D721Med (cell line): ENCODE data around the gene ST8SIA5.

ENCODE experiments used
- DNase-seq: peaks from one replicate; pipeline ENCODE4 v3.0.0; 2011; ENCODE audit warnings: low spot score; ENCODE audit not compliant: insufficient read length
- FAIRE-seq: peaks from 2 replicates; lab custom pipeline; 2011; peaks lifted over from hg19 to GRCh38; lab: Jason Lieb, UNC
- TF ChIP-seq, protein P1 (sequence below): IDR thresholded peaks from 2 replicates; pipeline ENCODE4 v1.5.1; 2012; ENCODE audit warnings: mild to moderate bottlenecking, control low read depth; ENCODE audit not compliant: insufficient read depth; ENCODE audit errors: missing control alignments

Gene ST8SIA5

DNA sequence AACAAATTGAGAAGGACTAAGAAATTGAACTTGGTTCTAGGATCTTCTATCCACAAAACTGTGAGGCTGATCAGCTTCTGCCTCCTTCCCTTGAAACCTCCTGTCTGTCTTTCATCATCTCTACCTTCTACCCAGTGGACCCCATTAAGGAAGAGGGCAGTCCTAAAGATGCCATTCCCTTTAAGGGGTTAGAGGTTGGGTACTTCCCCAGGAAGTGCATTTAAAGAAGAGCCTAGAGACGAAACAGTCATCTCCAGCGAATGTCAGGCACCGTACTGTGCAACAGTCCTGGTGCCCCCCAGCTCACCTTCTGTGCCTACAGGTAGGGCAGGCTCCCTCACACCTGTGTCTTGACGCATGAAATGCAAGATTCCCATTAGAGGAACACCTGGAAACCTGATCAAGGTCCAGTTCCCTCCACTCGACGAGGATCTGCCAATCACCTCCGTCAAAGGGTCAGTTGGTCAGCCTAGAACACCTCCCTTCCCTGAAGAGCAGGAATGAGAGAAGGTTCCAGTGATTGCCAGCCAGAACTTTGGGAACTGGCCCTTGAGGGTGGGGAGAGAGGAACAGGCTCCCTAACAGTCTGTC is 120.7 kb downstream of the ST8SIA5 start:
- DNase-seq = no peak
- no peak for FAIRE-seq
- TF ChIP-seq, protein P1, sequence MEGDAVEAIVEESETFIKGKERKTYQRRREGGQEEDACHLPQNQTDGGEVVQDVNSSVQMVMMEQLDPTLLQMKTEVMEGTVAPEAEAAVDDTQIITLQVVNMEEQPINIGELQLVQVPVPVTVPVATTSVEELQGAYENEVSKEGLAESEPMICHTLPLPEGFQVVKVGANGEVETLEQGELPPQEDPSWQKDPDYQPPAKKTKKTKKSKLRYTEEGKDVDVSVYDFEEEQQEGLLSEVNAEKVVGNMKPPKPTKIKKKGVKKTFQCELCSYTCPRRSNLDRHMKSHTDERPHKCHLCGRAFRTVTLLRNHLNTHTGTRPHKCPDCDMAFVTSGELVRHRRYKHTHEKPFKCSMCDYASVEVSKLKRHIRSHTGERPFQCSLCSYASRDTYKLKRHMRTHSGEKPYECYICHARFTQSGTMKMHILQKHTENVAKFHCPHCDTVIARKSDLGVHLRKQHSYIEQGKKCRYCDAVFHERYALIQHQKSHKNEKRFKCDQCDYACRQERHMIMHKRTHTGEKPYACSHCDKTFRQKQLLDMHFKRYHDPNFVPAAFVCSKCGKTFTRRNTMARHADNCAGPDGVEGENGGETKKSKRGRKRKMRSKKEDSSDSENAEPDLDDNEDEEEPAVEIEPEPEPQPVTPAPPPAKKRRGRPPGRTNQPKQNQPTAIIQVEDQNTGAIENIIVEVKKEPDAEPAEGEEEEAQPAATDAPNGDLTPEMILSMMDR = no peak

DNA sequence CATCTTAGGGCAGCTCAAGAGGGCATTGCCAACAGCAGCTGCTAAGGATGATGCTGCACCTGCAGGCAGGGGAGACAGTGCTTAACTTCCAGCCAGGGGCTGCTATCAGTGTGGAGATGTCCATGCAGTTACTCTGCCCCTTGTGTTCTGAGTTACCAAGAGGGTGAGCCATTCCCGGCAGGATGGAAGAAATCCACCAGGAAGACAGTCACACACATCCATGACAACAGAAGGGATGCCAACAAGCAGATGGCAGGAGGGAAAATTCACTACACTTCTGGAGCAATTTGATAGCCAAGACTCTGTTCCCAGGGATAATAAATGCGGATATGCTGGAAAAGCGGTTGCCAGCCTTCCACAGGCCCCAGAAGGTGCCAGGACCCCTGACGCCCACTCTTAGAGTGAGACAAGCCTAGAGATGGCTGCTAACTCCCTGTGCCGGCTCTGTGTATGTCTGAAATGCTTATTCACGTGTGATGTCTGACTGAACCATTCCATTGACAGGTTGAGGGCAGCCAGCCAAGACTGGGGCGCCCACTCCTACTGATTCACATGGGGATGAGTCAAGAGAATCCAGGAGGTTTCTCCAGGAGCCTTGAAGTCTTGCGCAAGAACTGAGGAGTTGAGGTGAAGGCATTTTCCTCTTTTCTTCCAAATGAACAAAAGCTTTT is 124.3 kb downstream of the ST8SIA5 start:
- FAIRE-seq (no peak), DNase-seq (no peak)
- TF ChIP-seq, protein P1 = no peak

DNA sequence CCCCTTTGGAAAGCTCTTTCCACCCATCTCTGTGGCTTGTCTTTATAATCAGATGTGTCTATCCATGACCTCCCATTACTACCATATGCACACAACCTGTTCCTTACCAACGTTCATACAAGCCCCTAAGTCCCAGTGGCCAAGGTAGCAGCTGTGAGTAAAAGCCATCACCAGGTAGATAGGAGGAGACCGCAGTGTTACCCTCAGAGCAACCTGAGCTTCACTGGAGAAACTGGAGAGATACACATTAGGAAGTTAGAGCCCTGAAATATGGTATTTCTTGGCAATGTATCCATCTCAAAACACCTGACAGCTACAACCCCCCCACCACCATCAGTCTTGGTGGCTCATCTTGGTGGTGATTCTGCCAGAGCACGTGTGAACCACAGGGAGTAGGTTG is 125.9 kb downstream of the ST8SIA5 start:
- DNase-seq (no peak), FAIRE-seq (no peak)
- TF ChIP-seq, protein P1 = no peak

DNA sequence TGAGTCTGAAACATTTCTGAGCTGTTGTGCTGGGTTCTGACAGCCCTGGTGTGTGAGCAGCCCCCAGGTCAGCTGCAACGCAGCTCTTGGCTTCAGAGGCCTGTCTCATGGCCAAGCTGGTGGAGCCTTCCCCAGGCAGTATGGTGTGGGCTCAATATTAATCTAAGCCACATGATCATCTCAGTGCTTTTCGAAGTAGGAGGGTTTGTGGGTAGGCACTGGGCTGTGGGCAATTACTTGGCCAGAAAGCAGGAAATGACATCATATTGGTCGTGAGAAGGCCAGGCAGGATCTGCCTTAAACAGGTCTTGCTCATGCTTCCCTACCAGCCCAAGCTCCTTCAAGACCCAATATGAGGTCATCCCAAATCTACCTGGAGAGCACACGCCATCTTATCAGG is 126.7 kb downstream of the ST8SIA5 start:
- DNase-seq = no peak

DNA sequence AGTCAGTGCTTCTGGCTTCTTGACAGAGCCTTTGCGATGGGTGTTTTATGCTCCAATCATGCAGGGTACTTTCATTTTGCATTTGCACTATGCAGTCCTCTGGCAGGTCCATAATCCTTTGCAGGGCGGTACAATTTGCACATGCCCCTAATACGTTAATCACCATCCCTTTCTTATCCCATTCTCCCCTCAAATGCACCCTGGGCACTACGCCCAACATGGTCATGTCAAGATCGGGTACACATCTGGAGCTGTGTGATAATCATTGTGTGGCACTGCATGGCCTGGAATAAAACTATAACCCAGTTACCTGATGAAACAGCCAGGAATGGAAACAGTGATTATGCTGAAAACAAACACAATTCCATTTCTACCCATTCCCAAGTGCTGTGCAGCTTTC is 127.5 kb downstream of the ST8SIA5 start:
- DNase-seq = no peak
- TF ChIP-seq, protein P1 = no peak
- no peak for FAIRE-seq

More for the DNA sequence above, 126.7 kb downstream of the ST8SIA5 start:
- TF ChIP-seq, protein P1 = no peak
- no peak for FAIRE-seq

DNA sequence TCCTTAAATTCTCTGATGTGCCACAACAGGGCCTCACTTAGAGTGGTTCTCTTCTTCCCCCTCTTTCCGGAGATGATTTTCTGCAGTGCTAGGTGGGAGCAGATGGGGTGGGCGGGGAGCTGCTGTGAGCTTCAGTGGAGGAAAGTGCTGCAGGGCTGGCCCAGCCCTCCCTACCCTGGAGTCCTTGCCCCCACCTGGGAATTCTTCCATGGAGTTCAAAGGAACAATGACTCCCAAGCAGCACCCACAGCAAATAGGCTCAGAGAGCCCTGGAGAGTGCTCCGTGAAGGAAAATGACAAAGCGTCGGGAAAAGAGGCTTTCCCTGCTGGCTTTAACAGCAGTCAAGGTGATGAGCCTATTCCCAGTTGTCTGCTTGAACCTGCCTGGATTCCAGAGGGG is 128.6 kb downstream of the ST8SIA5 start:
- peak; percentile 38 for FAIRE-seq
- TF ChIP-seq, protein P1 = no peak
- no peak for DNase-seq

DNA sequence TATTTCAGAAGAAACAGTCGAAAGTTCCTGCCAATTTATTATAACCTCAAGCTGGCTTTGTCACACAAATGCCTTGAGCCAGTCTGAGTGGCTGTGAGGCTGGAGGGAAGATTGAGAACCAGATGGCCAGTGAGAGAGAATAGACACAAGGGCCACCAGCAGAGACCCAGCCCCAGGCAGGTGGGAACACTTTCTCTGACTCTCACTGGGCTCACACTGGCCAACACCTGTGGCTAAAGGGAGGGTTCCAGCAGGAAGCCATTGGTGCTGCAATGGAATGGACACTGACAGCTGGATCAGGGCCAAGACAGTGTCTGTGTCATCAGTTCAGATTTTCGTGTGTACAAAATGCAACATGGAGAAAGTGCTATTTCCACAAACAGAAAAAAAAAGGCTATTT is 129.7 kb downstream of the ST8SIA5 start:
- DNase-seq (no peak), FAIRE-seq (no peak)
- TF ChIP-seq, protein P1 = no peak
